IMR-90 (cell line): Measurements from ENCODE around the gene AP2B1. TPM values are rescaled to one million over a fixed set of nuclear protein-coding genes. Genes with fewer than 3 reads are reported as not detected.

Experiments
- ATAC-seq: fragments of 200-7000 bp; cut with Tn5 transposase; 2 replicates; pipeline ENCODE4 v1.9.1; 2020; ENCODE audit warnings: low read depth, mild to moderate bottlenecking, moderate library complexity
- BruUV-seq: library from RNA; stranded (reverse); fragments of 400-500 nt; replicated peaks from 2 replicates; lab custom pipeline; 2021; lab: Mats Ljungman, UMichigan
- CTCF ChIA-PET: fragments of 300-600 bp; formaldehyde crosslinking; extraction: SDS; loops from one replicate; lab custom pipeline; 2021; ENCODE audit warnings: antibody characterized with exemption; lab: Yijun Ruan, JAX
- POLR2A ChIA-PET: fragments of 300-600 bp; sonication (Branson Sonifier 250); formaldehyde crosslinking; loops from one replicate; lab custom pipeline; 2022; ENCODE audit warnings: antibody characterized with exemption; ENCODE audit not compliant: unreplicated experiment; lab: Charles Lee
- DNase-seq: peaks from one replicate; pipeline ENCODE4 v3.0.0; 2013
- H2AFZ ChIP-seq: replicated peaks from 2 replicates; pipeline ENCODE3; 2013; ENCODE audit warnings: low read length, mild to moderate bottlenecking; ENCODE audit not compliant: poor library complexity
- H2AK5ac ChIP-seq: 2 replicates; pipeline ENCODE4 v1.6.1; 2013; ENCODE audit warnings: low read depth, low read length, inconsistent platforms
- H2AK9ac ChIP-seq: replicated peaks from 2 replicates; pipeline ENCODE3; 2013; ENCODE audit warnings: mild to moderate bottlenecking, low read depth, low read length, moderate library complexity; ENCODE audit not compliant: poor library complexity
- H2BK120ac ChIP-seq: 2 replicates; pipeline ENCODE4 v1.6.1; 2013; ENCODE audit warnings: low read depth, low read length, inconsistent platforms
- H2BK15ac ChIP-seq: 3 replicates; pipeline ENCODE4 v1.6.1; 2013; ENCODE audit warnings: low read depth, low read length, inconsistent platforms
- H2BK20ac ChIP-seq: 2 replicates; pipeline ENCODE4 v1.6.1; 2013; ENCODE audit warnings: low read depth, mild to moderate bottlenecking, inconsistent platforms, low read length, moderate library complexity
- H2BK5ac ChIP-seq: 2 replicates; pipeline ENCODE4 v1.6.1; 2013; ENCODE audit warnings: mild to moderate bottlenecking, low read depth, low read length, inconsistent platforms; ENCODE audit not compliant: poor library complexity, severe bottlenecking
- H3K14ac ChIP-seq: replicated peaks from 2 replicates; pipeline ENCODE4 v1.6.1; 2013; ENCODE audit warnings: low read depth, low read length, inconsistent platforms
- H3K18ac ChIP-seq: 2 replicates; pipeline ENCODE4 v1.6.1; 2013; ENCODE audit warnings: low read depth, low read length, control low read depth
- H3K23ac ChIP-seq: 2 replicates; pipeline ENCODE4 v1.6.1; 2013; ENCODE audit warnings: low read depth, low read length, inconsistent platforms
- H3K27ac ChIP-seq: 2 replicates; pipeline ENCODE4 v1.5.1; 2013; ENCODE audit warnings: mild to moderate bottlenecking, control low read depth, low read length; ENCODE audit not compliant: insufficient read depth
- H3K27me3 ChIP-seq: 2 replicates; pipeline ENCODE4 v1.6.1; 2013; ENCODE audit warnings: low read length; ENCODE audit not compliant: control insufficient read depth, insufficient read depth
- H3K36me3 ChIP-seq: 2 replicates; pipeline ENCODE4 v1.6.1; 2013; ENCODE audit warnings: low read length, mixed read lengths; ENCODE audit not compliant: control insufficient read depth, insufficient read depth
- H3K4ac ChIP-seq: 2 replicates; pipeline ENCODE4 v1.6.1; 2013; ENCODE audit warnings: low read depth, low read length, inconsistent platforms
- H3K4me1 ChIP-seq: 2 replicates; pipeline ENCODE4 v1.6.1; 2013; ENCODE audit warnings: low read length, mixed read lengths; ENCODE audit not compliant: control insufficient read depth, insufficient read depth
- H3K4me2 ChIP-seq: 2 replicates; pipeline ENCODE4 v1.6.1; 2013; ENCODE audit warnings: low read depth, mild to moderate bottlenecking, control low read depth, low read length, moderate library complexity
- H3K4me3 ChIP-seq: 2 replicates; pipeline ENCODE4 v1.5.1; 2013; ENCODE audit warnings: low read depth, mild to moderate bottlenecking, control low read depth, low read length, moderate library complexity; ENCODE audit not compliant: insufficient read depth
- H3K56ac ChIP-seq: 2 replicates; pipeline ENCODE4 v1.6.1; 2013; ENCODE audit warnings: low read length, inconsistent platforms; ENCODE audit not compliant: insufficient read depth; ENCODE audit errors: extremely low read depth
- H3K79me1 ChIP-seq, 2 experiments: 2 replicates each; pipeline ENCODE4 v1.6.1; 2013; ENCODE audit warnings: low read length in 2 of 2, inconsistent platforms in 1 of 2, low read depth in 1 of 2
- H3K9ac ChIP-seq: 2 replicates; pipeline ENCODE4 v1.6.1; 2013; ENCODE audit warnings: low read depth, low read length, control low read depth
- H3K9me1 ChIP-seq: 2 replicates; pipeline ENCODE4 v1.6.1; 2013; ENCODE audit warnings: low read length, inconsistent platforms; ENCODE audit not compliant: insufficient read depth
- H3K9me3 ChIP-seq: 2 replicates; pipeline ENCODE4 v1.6.1; 2013; ENCODE audit warnings: low read length; ENCODE audit not compliant: control insufficient read depth, insufficient read depth
- H4K20me1 ChIP-seq: 2 replicates; pipeline ENCODE4 v1.6.1; 2013; ENCODE audit warnings: low read length, inconsistent platforms; ENCODE audit not compliant: insufficient read depth
- H4K5ac ChIP-seq: 2 replicates; pipeline ENCODE4 v1.6.1; 2013; ENCODE audit warnings: mild to moderate bottlenecking, low read depth, low read length, control low read depth
- H4K8ac ChIP-seq, 2 experiments: 2 replicates each; pipeline ENCODE4 v1.6.1; 2013; ENCODE audit warnings: low read depth in 2 of 2, low read length in 2 of 2, control low read depth in 1 of 2, inconsistent platforms in 1 of 2
- H4K91ac ChIP-seq: 2 replicates; pipeline ENCODE4 v1.6.1; 2013; ENCODE audit warnings: low read depth, low read length, inconsistent platforms; ENCODE audit not compliant: insufficient read depth
- WGBS, 2 experiments: methylation state at CpG; one replicate each; pipeline versions ENCODE4 v1.1.5 to v1.1.7; 2013; ENCODE audit warnings: missing lambda C conversion rate in 2 of 2; ENCODE audit not compliant: insufficient read length in 1 of 2; ENCODE audit errors: extremely low coverage in 2 of 2; 5-methylcytosine and 5-hydroxymethylcytosine counted together
- dilution Hi-C: fragments of 300-500 bp; cut with HindIII; formaldehyde crosslinking; loops from one replicate; pipeline ENCODE4 v1.14.3; 2018; ENCODE audit warnings: low sequenced_read_pairs; ENCODE audit not compliant: unreplicated experiment
- in situ Hi-C: fragments of 300-500 bp; cut with MboI; formaldehyde crosslinking; loops from 3 replicates; pipeline ENCODE4 v1.14.3; 2019; ENCODE audit warnings: low sequenced_read_pairs, inconsistent platforms, mixed read lengths
- intact Hi-C: fragments of 100-400 bp; cut with micrococcal nuclease; formaldehyde crosslinking; loops from 2 replicates; pipeline ENCODE4 v1.10.0; 2022
- polyA plus RNA-seq, 3 experiments: library from polyadenylated mRNA; depleted of rRNA; stranded (reverse); fragments of >200 nt; gene quantifications; 2 replicates each; pipeline ENCODE4 v1.2.3, GENCODE V29; 2012; ENCODE audit warnings: low replicate concordance in 1 of 3
- total RNA-seq: library from RNA; depleted of rRNA; stranded (reverse); fragments of >200 nt; gene quantifications from 2 replicates; pipeline ENCODE4 v1.2.3, GENCODE V29; 2012
- TF ChIP-seq, protein P1 (sequence below): conservative IDR thresholded peaks from 2 replicates; pipeline ENCODE4 v1.5.1; 2012; ENCODE audit warnings: mild to moderate bottlenecking, low read depth, low read length, improper control_type of control experiment

AP2B1 gene
- total and polyA plus RNA-seq, 2 of the 4 experiments (the other 2 are of a cell fraction) = 102 to 125 TPM

DNA sequence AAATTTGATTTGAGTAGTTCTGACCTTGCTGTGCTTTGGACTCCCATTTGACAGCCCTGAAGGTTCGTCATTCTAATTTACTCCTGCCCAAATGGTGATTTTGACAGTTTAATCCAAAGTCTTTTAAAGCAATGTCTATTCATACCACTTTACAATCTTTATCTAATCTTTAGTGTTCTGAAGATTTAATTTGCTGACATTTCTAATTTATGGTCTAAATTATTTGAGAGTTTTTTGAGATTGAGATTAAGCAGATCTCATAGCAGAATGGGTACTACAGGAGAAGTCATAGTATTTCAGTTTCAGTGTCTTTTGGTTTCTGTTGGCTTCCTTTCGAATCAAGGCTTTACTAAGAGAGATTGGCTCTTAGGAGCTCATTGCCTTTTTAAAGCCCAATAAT lies 111.7 kb downstream of the AP2B1 start:
- ChIA-PET CTCF (no interaction called here), POLR2A (no interaction called here)
- Histone ChIP-seq H3K18ac (no peak overlapping the region), H4K5ac (no peak overlapping the region), H2AK9ac (no peak overlapping the region), H3K9ac (no peak overlapping the region), H2BK5ac (no peak overlapping the region), H3K79me1 (peaks cover 25 to 28% of the 10 kb centered on the region in 2 experiments), H2BK15ac (no peak overlapping the region), H3K27me3 (no peaks in the 10 kb centered on the region), H4K8ac (no peak overlapping the region), H2BK20ac (no peak overlapping the region), H2AK5ac (no peak overlapping the region), H3K14ac (no peak overlapping the region), H3K9me3 (no peaks in the 10 kb centered on the region), H3K9me1 (peaks cover 10% of the 10 kb centered on the region; the same call in 1 of the 2 replicates), H3K4me1 (0 out of 2 replicates have a peak, but pooled peaks cover 3% of the 10 kb centered on the region), H2AFZ (no peak overlapping the region), H4K20me1 (no peaks in the 10 kb centered on the region; the same call in 1 of the 2 replicates), H3K36me3 (peaks cover 18% of the 10 kb centered on the region), H4K91ac (no peak overlapping the region), H3K4ac (no peak overlapping the region), H3K23ac (no peak overlapping the region), H3K4me2 (no peak overlapping the region), H3K4me3 (no peak overlapping the region), H2BK120ac (no peak overlapping the region), H3K56ac (no peak overlapping the region), H3K27ac (no peak overlapping the region)
- no peak for DNase-seq
- no peak for ATAC-seq
- TF ChIP-seq, protein P1, sequence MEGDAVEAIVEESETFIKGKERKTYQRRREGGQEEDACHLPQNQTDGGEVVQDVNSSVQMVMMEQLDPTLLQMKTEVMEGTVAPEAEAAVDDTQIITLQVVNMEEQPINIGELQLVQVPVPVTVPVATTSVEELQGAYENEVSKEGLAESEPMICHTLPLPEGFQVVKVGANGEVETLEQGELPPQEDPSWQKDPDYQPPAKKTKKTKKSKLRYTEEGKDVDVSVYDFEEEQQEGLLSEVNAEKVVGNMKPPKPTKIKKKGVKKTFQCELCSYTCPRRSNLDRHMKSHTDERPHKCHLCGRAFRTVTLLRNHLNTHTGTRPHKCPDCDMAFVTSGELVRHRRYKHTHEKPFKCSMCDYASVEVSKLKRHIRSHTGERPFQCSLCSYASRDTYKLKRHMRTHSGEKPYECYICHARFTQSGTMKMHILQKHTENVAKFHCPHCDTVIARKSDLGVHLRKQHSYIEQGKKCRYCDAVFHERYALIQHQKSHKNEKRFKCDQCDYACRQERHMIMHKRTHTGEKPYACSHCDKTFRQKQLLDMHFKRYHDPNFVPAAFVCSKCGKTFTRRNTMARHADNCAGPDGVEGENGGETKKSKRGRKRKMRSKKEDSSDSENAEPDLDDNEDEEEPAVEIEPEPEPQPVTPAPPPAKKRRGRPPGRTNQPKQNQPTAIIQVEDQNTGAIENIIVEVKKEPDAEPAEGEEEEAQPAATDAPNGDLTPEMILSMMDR = no peak
- intact Hi-C loops (no loop called here), dilution Hi-C loops (no loop called here), in situ Hi-C loops (no loop called here)
- WGBS, 2 experiments = no CpG with 5 or more reads among the region's 2 CpGs
- no TSS peak for BruUV-seq
